Measurements from ENCODE around the gene SAMD13.

- TF ChIP-seq CTCF (IDR thresholded peaks at IDR 0.05; ENCODE audit: low read depth, low read length, poor library complexity, severe bottlenecking) (no peak), EZH2phosphoT487 (IDR thresholded peaks at IDR 0.05; ENCODE audit: borderline replicate concordance, low read length) (no peak)
Measured at GRCh38 chr1:84379138-84379916, 77.8 kb downstream of the SAMD13 start.
